Gastrocnemius medialis (tissue), 4 donors: ENCODE results near the gene MAML3. TPM values are rescaled to one million over a fixed set of nuclear protein-coding genes. Genes with fewer than 3 reads are reported as not detected.

Experiments used
- ATAC-seq, 2 donors: fragments of 150-250 bp; one replicate each; pipeline ENCODE4 v1.9.1; 2016
- DNase-seq, 2 donors: peaks; one replicate each; pipeline ENCODE4 v3.0.0-alpha.2; 2019
- H3K27ac ChIP-seq, 4 donors: fragments of 200-600 bp; sonication (generic); 1 replicate in 1 of 4; 2 replicates in 3 of 4; pipeline ENCODE4 v1.5.1; 2016 to 2018; ENCODE audit warnings: mild to moderate bottlenecking in 2 of 4, moderate library complexity in 1 of 4
- H3K27me3 ChIP-seq, 3 donors: fragments of 200-600 bp; sonication (generic) in 2 of 3; 1 replicate in 1 of 3; 2 replicates in 2 of 3; pipeline versions ENCODE4 v1.5.1 to v1.6.0; 2016 to 2019; ENCODE audit warnings: mild to moderate bottlenecking in 1 of 3, moderate library complexity in 1 of 3
- H3K36me3 ChIP-seq, 2 donors: fragments of 200-600 bp; sonication (generic) in 1 of 2; one replicate each; pipeline ENCODE4 v1.5.1; 2017 to 2018
- H3K4me1 ChIP-seq, 2 donors: fragments of 200-600 bp; sonication (generic) in 1 of 2; one replicate each; pipeline ENCODE4 v1.5.1; 2016 to 2017; ENCODE audit warnings: mild to moderate bottlenecking in 2 of 2
- H3K4me3 ChIP-seq, 4 donors: fragments of 200-600 bp; sonication (generic) in 3 of 4; 1 replicate in 1 of 4; 2 replicates in 3 of 4; pipeline ENCODE4 v1.5.1; 2016 to 2019; ENCODE audit warnings: mild to moderate bottlenecking in 2 of 4
- H3K9me3 ChIP-seq, 3 donors: fragments of 200-600 bp; sonication (generic) in 2 of 3; 1 replicate in 1 of 3; 2 replicates in 2 of 3; pipeline ENCODE4 v1.5.1; 2016 to 2019
- POLR2A ChIP-seq, 2 donors: fragments of 450-650 bp; IDR thresholded peaks; one replicate each; pipeline ENCODE4 v1.6.1; 2017; ENCODE audit warnings: antibody characterized with exemption in 2 of 2, mild to moderate bottlenecking in 2 of 2, moderate library complexity in 2 of 2
- in situ Hi-C, 4 donors: fragments of 200-750 bp; cut with MboI; loops; one replicate each; pipeline versions ENCODE4 v1.15.0 to v1.8.0; 2017; ENCODE audit warnings: low sequenced_read_pairs in 4 of 4
- intact Hi-C: fragments of 100-400 bp; cut with DNase I; formaldehyde crosslinking; loops from one replicate; pipeline ENCODE4 v1.15.1; 2023; ENCODE audit warnings: low total_unique reads
- total RNA-seq, 4 donors: library from RNA; depleted of rRNA; stranded (reverse); fragments of >200 nt; gene quantifications; one replicate each; pipeline versions ENCODE4 v1.1.0 to v1.2.3, GENCODE V29; 2016
- TF ChIP-seq, protein P1 (sequence below), 5 experiments: fragments of 450-650 bp in 3 of 5; fragments of 200-600 bp in 2 of 5; sonication (generic) in 2 of 5; IDR thresholded peaks in 4 of 5; conservative IDR thresholded peaks in 1 of 5; 1 replicate in 4 of 5; 2 replicates in 1 of 5; pipeline ENCODE4 v1.5.1; 2016 to 2019; ENCODE audit warnings: antibody characterized with exemption in 5 of 5, mild to moderate bottlenecking in 3 of 5, moderate library complexity in 3 of 5

Gene MAML3
- total RNA-seq, 4 donors from 2014 or later = 0.98 to 1.5 (median 1.4) TPM

DNA sequence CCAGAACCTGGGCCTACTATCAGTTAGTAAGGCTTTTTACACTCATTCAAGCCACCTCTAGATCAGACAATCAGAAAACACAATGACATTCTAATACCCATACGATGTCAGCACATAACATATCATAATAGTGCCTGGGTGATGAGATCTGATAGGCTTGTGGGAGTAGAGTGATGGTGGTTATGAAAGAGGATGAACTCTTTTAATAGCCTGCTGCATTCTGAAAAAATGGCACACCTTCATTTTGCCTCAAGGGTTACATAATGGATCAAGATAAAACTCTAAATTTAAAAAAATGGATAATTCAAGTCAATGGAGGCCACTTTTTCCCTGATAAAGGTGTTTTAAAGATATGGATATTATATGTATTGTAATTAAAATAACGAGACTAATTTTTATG is 215.6 kb downstream of the MAML3 start:
- intact Hi-C loops = no loop called here
- no peaks in the 10 kb centered on the region for H3K36me3 ChIP-seq
- H3K27ac ChIP-seq = no peak overlapping the region
- no peaks in the 10 kb centered on the region for H3K4me1 ChIP-seq
- H3K4me3 ChIP-seq = no peak overlapping the region
- no peaks in the 10 kb centered on the region for H3K9me3 ChIP-seq
- no peak for ATAC-seq
- no peaks in the 10 kb centered on the region for H3K27me3 ChIP-seq
- in situ Hi-C loops = no loop called here
- TF ChIP-seq POLR2A (IDR thresholded peaks at IDR 0.05) = no peak
- TF ChIP-seq, protein P1, sequence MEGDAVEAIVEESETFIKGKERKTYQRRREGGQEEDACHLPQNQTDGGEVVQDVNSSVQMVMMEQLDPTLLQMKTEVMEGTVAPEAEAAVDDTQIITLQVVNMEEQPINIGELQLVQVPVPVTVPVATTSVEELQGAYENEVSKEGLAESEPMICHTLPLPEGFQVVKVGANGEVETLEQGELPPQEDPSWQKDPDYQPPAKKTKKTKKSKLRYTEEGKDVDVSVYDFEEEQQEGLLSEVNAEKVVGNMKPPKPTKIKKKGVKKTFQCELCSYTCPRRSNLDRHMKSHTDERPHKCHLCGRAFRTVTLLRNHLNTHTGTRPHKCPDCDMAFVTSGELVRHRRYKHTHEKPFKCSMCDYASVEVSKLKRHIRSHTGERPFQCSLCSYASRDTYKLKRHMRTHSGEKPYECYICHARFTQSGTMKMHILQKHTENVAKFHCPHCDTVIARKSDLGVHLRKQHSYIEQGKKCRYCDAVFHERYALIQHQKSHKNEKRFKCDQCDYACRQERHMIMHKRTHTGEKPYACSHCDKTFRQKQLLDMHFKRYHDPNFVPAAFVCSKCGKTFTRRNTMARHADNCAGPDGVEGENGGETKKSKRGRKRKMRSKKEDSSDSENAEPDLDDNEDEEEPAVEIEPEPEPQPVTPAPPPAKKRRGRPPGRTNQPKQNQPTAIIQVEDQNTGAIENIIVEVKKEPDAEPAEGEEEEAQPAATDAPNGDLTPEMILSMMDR (IDR thresholded peaks at IDR 0.05 in 4 of 5, conservative IDR thresholded peaks at IDR 0.05 in 1 of 5) = no peak
- no peak for DNase-seq

DNA sequence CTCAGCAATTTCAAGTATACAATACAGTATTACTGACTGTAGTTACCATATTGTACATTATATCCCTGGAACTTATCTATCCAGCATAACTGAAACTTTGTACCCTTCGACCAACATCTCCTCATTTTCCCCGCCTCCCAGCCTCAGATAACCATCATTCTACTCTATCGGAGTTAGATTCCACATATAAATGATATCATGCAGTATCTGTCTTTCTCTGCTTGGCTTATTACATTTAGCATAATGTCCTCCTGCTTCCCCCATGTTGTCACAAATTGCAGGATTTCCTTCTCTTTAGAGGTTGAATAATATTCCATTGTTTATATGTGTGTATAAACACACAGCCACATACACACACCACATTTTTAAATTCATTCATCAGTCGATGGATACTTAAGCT is 218.1 kb downstream of the MAML3 start:
- intact Hi-C loops = no loop called here
- no peaks in the 10 kb centered on the region for H3K27me3 ChIP-seq
- no peak overlapping the region for H3K27ac ChIP-seq
- H3K4me3 ChIP-seq = no peak overlapping the region
- ATAC-seq (no peak), DNase-seq (no peak)
- in situ Hi-C loops = no loop called here
- no peak for TF ChIP-seq POLR2A (IDR thresholded peaks at IDR 0.05)
- TF ChIP-seq, protein P1 (IDR thresholded peaks at IDR 0.05 in 4 of 5, conservative IDR thresholded peaks at IDR 0.05 in 1 of 5) = no peak
- H3K4me1 ChIP-seq = no peaks in the 10 kb centered on the region
- no peaks in the 10 kb centered on the region for H3K36me3 ChIP-seq
- H3K9me3 ChIP-seq = no peaks in the 10 kb centered on the region

- Histone ChIP-seq H3K4me1 (no peaks in the 10 kb centered on the region), H3K4me3 (no peak overlapping the region), H3K9me3 (no peaks in the 10 kb centered on the region), H3K36me3 (no peaks in the 10 kb centered on the region), H3K27me3 (no peaks in the 10 kb centered on the region), H3K27ac (no peak overlapping the region)
- intact Hi-C loops (no loop called here), in situ Hi-C loops (no loop called here)
- TF ChIP-seq, protein P1 (IDR thresholded peaks at IDR 0.05 in 4 of 5, conservative IDR thresholded peaks at IDR 0.05 in 1 of 5) = no peak
- no peak for TF ChIP-seq POLR2A (IDR thresholded peaks at IDR 0.05)
- DNase-seq (no peak), ATAC-seq (no peak)
Observed at GRCh38 chr4:139934708-139935195, 219.2 kb downstream of the MAML3 start.

GRCh38 chr4:139934057-139934707 is 219.8 kb downstream of the MAML3 start:
- DNase-seq = no peak
- in situ Hi-C loops = no loop called here
- no peaks in the 10 kb centered on the region for H3K4me1 ChIP-seq
- H3K9me3 ChIP-seq = no peaks in the 10 kb centered on the region
- no peak overlapping the region for H3K4me3 ChIP-seq
- intact Hi-C loops = no loop called here
- no peak overlapping the region for H3K27ac ChIP-seq
- TF ChIP-seq, protein P1 (IDR thresholded peaks at IDR 0.05 in 4 of 5, conservative IDR thresholded peaks at IDR 0.05 in 1 of 5) = no peak
- TF ChIP-seq POLR2A (IDR thresholded peaks at IDR 0.05) = no peak
- H3K36me3 ChIP-seq = no peaks in the 10 kb centered on the region
- no peaks in the 10 kb centered on the region for H3K27me3 ChIP-seq
- no peak for ATAC-seq

DNA sequence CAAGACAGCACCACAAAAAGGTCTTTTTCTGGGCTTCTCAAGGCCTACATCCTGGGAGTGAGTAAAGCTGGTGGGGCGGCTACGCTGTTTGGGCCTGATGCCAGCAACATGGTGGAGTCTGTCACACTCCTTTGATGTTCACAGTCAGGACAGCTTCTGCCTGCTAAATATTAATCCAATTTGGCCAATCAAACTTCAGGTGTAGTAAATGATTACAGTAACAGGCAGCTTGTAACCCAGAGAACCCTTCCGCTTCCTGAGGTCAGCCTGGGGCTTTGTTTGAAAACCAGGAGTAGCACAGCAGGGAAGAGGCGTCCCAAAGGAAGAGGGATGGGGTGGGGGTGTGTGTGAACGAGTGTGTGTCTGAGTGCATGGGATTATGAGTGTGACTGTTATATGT is 220.4 kb downstream of the MAML3 start:
- no peaks in the 10 kb centered on the region for H3K36me3 ChIP-seq
- H3K4me3 ChIP-seq = no peak overlapping the region
- H3K4me1 ChIP-seq = no peaks in the 10 kb centered on the region
- in situ Hi-C loops (no loop called here), intact Hi-C loops (no loop called here)
- H3K9me3 ChIP-seq = no peaks in the 10 kb centered on the region
- DNase-seq (no peak), ATAC-seq (no peak)
- no peak overlapping the region for H3K27ac ChIP-seq
- TF ChIP-seq, protein P1 (IDR thresholded peaks at IDR 0.05 in 4 of 5, conservative IDR thresholded peaks at IDR 0.05 in 1 of 5) = no peak
- no peak for TF ChIP-seq POLR2A (IDR thresholded peaks at IDR 0.05)
- H3K27me3 ChIP-seq = no peaks in the 10 kb centered on the region
